SK-N-SH treated with all-trans-retinoic acid at 6 μM for 48 hours (cell line): ENCODE results near the gene SGPP2.

Source experiments
- ATAC-seq: fragments of 200-7000 bp; cut with Tn5 transposase; 3 replicates; pipeline ENCODE4 v1.9.1; 2020; ENCODE audit warnings: mild to moderate bottlenecking, moderate library complexity
- ARNTL ChIP-seq: fragments of 450-650 bp; formaldehyde crosslinking; IDR thresholded peaks from 2 replicates; pipeline ENCODE4 v1.5.0; 2020; ENCODE audit warnings: low read depth, mild to moderate bottlenecking, moderate library complexity, borderline replicate concordance
- CSDC2 ChIP-seq: fragments of 250-450 bp; sonication (Bioruptor Pico); IDR thresholded peaks from 2 replicates; pipeline ENCODE4 v1.5.0; 2020; ENCODE audit warnings: mild to moderate bottlenecking, moderate library complexity
- ESRRG ChIP-seq: fragments of 250-450 bp; sonication (Bioruptor Pico); IDR thresholded peaks from 2 replicates; pipeline ENCODE4 v1.6.1; 2021; ENCODE audit warnings: mild to moderate bottlenecking
- GLIS3 ChIP-seq: fragments of 250-450 bp; sonication (Bioruptor Pico); IDR thresholded peaks from 2 replicates; pipeline ENCODE4 v1.5.0; 2020; ENCODE audit warnings: mild to moderate bottlenecking, moderate library complexity
- ISL1 ChIP-seq: fragments of 250-450 bp; sonication (Bioruptor Pico); IDR thresholded peaks from 2 replicates; pipeline ENCODE4 v2.1.2; 2022; ENCODE audit warnings: mild to moderate bottlenecking, moderate library complexity
- PPARA ChIP-seq: fragments of 250-450 bp; sonication (Bioruptor Pico); IDR thresholded peaks from 2 replicates; pipeline ENCODE4 v1.5.0; 2020; ENCODE audit warnings: mild to moderate bottlenecking, borderline replicate concordance
- TCF4 ChIP-seq: fragments of 250-450 bp; sonication (Bioruptor Pico); IDR thresholded peaks from 2 replicates; pipeline ENCODE4 v1.8.0; 2021; ENCODE audit warnings: mild to moderate bottlenecking, moderate library complexity, borderline replicate concordance
- TOX ChIP-seq: fragments of 250-450 bp; sonication (Bioruptor Pico); IDR thresholded peaks from 2 replicates; pipeline ENCODE4 v1.8.0; 2021; ENCODE audit warnings: mild to moderate bottlenecking, moderate library complexity, borderline replicate concordance
- ZC3H10 ChIP-seq: fragments of 250-450 bp; sonication (Bioruptor Pico); IDR thresholded peaks from 2 replicates; pipeline ENCODE4 v1.5.1; 2021; ENCODE audit warnings: mild to moderate bottlenecking, moderate library complexity
- ZFP30 ChIP-seq: fragments of 450-650 bp; formaldehyde crosslinking; IDR thresholded peaks from 2 replicates; pipeline ENCODE4 v1.5.0; 2022; ENCODE audit warnings: mild to moderate bottlenecking, moderate library complexity
- ZNF70 ChIP-seq: fragments of 450-650 bp; formaldehyde crosslinking; IDR thresholded peaks from 2 replicates; pipeline ENCODE4 v1.5.0; 2020; ENCODE audit warnings: mild to moderate bottlenecking, moderate library complexity
- TF ChIP-seq, protein P1 (sequence below): fragments of 250-450 bp; sonication (Bioruptor Pico); IDR thresholded peaks from 2 replicates; pipeline ENCODE4 v1.5.0; 2020; ENCODE audit warnings: mild to moderate bottlenecking, moderate library complexity
- TF ChIP-seq, protein P2 (sequence below): fragments of 250-450 bp; sonication (Bioruptor Pico); IDR thresholded peaks from 2 replicates; pipeline ENCODE4 v1.8.0; 2020; ENCODE audit warnings: mild to moderate bottlenecking, moderate library complexity, borderline replicate concordance
- TF ChIP-seq, protein P3 (sequence below): fragments of 250-450 bp; sonication (Bioruptor Pico); IDR thresholded peaks from 2 replicates; pipeline ENCODE4 v1.5.1; 2020; ENCODE audit warnings: low read depth, mild to moderate bottlenecking, moderate library complexity
- TF ChIP-seq, protein P4 (sequence below): fragments of 250-450 bp; sonication (Bioruptor Pico); IDR thresholded peaks from 2 replicates; pipeline ENCODE4 v1.8.0; 2021; ENCODE audit warnings: low read depth, mild to moderate bottlenecking, moderate library complexity, borderline replicate concordance
- TF ChIP-seq, protein P5 (sequence below): fragments of 250-450 bp; sonication (Bioruptor Pico); IDR thresholded peaks from 2 replicates; pipeline ENCODE4 v1.5.1; 2021; ENCODE audit warnings: mild to moderate bottlenecking, moderate library complexity

Gene SGPP2

DNA sequence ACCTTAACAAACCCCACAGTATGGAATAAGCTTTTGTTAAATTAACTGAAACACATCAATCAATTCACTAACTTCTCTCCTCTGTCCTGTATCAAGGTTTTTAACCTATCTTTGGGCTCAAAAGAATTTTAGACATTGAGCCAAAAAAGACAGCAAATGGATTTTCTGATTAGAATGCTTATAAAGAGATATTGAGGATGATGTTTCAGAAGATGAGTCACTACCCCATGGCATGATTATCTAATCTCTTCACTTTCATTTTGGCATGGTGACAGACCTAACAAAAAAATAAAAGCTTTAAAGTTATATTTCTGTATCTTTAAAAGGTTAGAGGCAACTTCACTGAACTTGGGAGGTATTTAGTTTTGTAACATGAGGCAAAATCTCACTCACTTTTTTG is 55.5 kb downstream of the SGPP2 start:
- peak; percentile 90 for TF ChIP-seq ISL1 (CRISPR knock-in tag)
- no peak for TF ChIP-seq ARNTL (CRISPR knock-in tag)
- ATAC-seq = peak; percentile 27; the same call in 1 of the 3 replicates

DNA sequence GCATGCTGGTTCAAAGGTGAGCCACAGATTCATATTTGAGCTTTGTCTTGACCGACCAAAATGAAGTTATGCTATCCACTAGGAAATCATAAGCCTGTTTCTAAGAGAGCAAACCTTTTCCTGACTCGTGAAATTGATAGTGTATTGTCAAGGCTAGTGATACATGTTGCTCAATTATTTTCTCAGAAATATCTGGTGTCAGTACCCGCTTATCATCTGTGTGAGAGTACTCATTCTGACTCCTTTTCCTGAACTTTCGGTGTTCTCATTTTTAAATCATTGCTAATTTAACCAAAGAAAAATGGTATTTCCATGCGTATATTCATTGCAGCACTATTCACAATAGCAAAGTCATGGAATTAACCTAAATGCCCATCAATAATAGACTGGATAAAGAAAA is 56.2 kb downstream of the SGPP2 start:
- peak; percentile 19; the same call in 2 of the 3 replicates for ATAC-seq
- TF ChIP-seq, protein P1, sequence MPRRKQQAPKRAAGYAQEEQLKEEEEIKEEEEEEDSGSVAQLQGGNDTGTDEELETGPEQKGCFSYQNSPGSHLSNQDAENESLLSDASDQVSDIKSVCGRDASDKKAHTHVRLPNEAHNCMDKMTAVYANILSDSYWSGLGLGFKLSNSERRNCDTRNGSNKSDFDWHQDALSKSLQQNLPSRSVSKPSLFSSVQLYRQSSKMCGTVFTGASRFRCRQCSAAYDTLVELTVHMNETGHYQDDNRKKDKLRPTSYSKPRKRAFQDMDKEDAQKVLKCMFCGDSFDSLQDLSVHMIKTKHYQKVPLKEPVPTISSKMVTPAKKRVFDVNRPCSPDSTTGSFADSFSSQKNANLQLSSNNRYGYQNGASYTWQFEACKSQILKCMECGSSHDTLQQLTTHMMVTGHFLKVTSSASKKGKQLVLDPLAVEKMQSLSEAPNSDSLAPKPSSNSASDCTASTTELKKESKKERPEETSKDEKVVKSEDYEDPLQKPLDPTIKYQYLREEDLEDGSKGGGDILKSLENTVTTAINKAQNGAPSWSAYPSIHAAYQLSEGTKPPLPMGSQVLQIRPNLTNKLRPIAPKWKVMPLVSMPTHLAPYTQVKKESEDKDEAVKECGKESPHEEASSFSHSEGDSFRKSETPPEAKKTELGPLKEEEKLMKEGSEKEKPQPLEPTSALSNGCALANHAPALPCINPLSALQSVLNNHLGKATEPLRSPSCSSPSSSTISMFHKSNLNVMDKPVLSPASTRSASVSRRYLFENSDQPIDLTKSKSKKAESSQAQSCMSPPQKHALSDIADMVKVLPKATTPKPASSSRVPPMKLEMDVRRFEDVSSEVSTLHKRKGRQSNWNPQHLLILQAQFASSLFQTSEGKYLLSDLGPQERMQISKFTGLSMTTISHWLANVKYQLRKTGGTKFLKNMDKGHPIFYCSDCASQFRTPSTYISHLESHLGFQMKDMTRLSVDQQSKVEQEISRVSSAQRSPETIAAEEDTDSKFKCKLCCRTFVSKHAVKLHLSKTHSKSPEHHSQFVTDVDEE (CRISPR knock-in tag) = no peak

DNA sequence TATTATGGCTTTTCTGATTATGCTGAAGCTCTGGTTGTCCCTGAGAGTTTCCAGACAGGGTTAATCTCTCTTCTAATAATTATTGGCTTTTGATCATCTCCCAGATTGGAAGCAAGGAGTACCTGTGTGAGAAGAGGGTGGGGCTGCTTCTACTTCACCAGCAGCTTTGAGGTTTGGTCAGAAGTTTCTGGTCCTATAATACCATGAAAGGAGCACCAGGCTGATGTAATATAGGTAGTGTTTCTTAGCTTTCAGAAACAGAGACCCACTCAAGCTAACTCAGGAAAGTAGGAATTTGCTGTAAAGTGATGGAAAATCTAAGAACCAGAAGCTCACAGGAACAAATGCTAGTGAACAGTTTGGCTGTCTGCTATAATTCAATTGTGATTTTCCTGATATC is 57.6 kb downstream of the SGPP2 start:
- ATAC-seq = no peak
- TF ChIP-seq ZC3H10 (no peak), GLIS3 (CRISPR knock-in tag) (no peak), ISL1 (CRISPR knock-in tag) (no peak)
- TF ChIP-seq, protein P2, sequence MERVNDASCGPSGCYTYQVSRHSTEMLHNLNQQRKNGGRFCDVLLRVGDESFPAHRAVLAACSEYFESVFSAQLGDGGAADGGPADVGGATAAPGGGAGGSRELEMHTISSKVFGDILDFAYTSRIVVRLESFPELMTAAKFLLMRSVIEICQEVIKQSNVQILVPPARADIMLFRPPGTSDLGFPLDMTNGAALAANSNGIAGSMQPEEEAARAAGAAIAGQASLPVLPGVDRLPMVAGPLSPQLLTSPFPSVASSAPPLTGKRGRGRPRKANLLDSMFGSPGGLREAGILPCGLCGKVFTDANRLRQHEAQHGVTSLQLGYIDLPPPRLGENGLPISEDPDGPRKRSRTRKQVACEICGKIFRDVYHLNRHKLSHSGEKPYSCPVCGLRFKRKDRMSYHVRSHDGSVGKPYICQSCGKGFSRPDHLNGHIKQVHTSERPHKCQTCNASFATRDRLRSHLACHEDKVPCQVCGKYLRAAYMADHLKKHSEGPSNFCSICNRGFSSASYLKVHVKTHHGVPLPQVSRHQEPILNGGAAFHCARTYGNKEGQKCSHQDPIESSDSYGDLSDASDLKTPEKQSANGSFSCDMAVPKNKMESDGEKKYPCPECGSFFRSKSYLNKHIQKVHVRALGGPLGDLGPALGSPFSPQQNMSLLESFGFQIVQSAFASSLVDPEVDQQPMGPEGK (CRISPR knock-in tag) = no peak
- TF ChIP-seq, protein P3, sequence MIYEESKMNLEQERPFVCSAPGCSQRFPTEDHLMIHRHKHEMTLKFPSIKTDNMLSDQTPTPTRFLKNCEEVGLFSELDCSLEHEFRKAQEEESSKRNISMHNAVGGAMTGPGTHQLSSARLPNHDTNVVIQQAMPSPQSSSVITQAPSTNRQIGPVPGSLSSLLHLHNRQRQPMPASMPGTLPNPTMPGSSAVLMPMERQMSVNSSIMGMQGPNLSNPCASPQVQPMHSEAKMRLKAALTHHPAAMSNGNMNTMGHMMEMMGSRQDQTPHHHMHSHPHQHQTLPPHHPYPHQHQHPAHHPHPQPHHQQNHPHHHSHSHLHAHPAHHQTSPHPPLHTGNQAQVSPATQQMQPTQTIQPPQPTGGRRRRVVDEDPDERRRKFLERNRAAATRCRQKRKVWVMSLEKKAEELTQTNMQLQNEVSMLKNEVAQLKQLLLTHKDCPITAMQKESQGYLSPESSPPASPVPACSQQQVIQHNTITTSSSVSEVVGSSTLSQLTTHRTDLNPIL = no peak

DNA sequence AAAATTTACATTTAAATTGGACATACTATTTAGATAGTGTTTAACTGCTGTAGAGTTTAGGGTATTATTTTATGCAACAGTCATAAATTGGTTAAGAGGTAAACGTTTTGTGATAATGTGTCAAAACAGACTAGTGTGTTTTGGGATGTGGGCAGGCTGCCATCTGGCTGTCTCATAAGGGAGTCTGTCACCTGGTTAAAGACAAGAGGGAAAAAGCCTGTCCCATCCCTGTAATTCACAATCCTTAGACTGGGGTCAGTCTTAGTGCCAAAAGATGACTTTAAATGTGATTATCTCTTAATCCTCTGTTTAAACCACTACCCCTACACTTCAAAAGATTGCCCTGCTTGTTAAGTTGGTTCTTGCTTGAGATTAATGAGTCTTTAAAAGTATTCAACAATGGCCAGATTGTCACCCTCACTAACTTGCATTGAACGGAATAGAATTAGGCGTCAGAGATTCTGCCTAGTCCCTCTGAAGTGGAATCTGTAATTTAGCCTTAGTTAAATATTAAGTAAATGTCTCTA is 59.2 kb downstream of the SGPP2 start:
- TF ChIP-seq ESRRG (no peak), TCF4 (CRISPR knock-in tag) (no peak), TOX (CRISPR knock-in tag) (no peak), PPARA (CRISPR knock-in tag) (no peak), GLIS3 (CRISPR knock-in tag) (no peak), ZFP30 (CRISPR knock-in tag) (no peak), ZC3H10 (no peak)
- TF ChIP-seq, protein P3 = no peak
- no peak for ATAC-seq

DNA sequence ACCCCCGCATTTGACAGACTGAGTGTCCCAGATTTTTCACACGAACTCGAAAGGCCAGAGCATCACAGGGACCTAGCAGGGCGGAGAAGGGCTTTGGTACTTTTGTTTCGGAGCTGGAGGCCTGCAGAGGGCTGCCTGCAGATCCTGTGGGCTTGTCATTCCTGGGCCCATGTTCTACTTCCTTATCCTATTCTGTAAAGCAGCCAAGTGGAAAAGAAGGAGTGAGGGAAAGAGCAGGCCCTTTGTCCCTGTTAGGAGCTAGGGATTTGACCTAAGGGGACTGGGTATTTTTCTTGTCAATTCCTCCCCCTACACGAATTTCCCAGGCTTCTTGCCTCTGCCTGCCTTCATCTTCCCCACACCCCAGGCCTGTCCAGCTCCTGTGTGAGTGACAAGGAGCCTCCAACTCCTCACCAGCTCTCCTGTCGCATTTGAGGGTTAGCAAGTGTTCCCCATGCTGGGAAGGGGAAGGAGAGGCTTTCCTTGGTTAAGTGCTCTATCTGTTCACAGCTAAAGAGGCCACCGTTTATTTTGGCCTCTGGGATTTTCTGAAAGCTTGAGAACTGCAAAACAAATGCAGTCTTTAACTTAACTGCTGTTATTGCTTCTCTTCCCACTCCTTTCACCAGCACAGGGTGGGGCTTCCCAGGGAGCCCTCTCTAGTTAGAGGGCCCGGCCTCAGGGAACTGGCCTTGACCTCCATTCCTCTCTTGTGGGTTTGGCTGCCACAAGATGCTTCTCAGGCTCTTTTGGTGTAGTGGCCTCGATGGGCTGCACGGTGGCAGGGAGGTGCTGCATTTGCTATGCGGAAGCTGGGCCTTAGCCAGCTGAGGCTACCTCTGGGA is 61.2 kb downstream of the SGPP2 start:
- TF ChIP-seq ISL1 (CRISPR knock-in tag) = no peak
- no peak for TF ChIP-seq CSDC2
- TF ChIP-seq, protein P4, sequence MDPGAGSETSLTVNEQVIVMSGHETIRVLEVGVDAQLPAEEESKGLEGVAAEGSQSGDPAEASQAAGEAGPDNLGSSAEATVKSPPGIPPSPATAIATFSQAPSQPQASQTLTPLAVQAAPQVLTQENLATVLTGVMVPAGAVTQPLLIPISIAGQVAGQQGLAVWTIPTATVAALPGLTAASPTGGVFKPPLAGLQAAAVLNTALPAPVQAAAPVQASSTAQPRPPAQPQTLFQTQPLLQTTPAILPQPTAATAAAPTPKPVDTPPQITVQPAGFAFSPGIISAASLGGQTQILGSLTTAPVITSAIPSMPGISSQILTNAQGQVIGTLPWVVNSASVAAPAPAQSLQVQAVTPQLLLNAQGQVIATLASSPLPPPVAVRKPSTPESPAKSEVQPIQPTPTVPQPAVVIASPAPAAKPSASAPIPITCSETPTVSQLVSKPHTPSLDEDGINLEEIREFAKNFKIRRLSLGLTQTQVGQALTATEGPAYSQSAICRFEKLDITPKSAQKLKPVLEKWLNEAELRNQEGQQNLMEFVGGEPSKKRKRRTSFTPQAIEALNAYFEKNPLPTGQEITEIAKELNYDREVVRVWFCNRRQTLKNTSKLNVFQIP (CRISPR knock-in tag) = no peak
- TF ChIP-seq, protein P1 (CRISPR knock-in tag) = no peak
- no peak for TF ChIP-seq GLIS3 (CRISPR knock-in tag)
- no peak for TF ChIP-seq TCF4 (CRISPR knock-in tag)
- TF ChIP-seq ZFP30 (CRISPR knock-in tag) = no peak
- TF ChIP-seq, protein P5, sequence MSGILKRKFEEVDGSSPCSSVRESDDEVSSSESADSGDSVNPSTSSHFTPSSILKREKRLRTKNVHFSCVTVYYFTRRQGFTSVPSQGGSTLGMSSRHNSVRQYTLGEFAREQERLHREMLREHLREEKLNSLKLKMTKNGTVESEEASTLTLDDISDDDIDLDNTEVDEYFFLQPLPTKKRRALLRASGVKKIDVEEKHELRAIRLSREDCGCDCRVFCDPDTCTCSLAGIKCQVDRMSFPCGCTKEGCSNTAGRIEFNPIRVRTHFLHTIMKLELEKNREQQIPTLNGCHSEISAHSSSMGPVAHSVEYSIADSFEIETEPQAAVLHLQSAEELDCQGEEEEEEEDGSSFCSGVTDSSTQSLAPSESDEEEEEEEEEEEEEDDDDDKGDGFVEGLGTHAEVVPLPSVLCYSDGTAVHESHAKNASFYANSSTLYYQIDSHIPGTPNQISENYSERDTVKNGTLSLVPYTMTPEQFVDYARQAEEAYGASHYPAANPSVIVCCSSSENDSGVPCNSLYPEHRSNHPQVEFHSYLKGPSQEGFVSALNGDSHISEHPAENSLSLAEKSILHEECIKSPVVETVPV (CRISPR knock-in tag) = no peak
- no peak for TF ChIP-seq ZNF70 (CRISPR knock-in tag)
- ATAC-seq = no peak
